HCT116 (cell line): ENCODE data around the gene PPP2R2D. TPM values are rescaled to one million over a fixed set of nuclear protein-coding genes. Genes with fewer than 3 reads are reported as not detected.

ENCODE experiments used
- ATAC-seq: fragments of 200-7000 bp; cut with Tn5 transposase; 2 replicates; pipeline ENCODE4 v1.9.1; 2020; ENCODE audit warnings: mild to moderate bottlenecking, moderate library complexity
- BruUV-seq: library from RNA; stranded (reverse); fragments of 400-500 nt; replicated peaks from 2 replicates; lab custom pipeline; 2021; lab: Mats Ljungman, UMichigan
- CTCF ChIA-PET: fragments of 300-600 bp; sonication (Branson Sonifier 250); formaldehyde crosslinking; loops from one replicate; lab custom pipeline; 2021; ENCODE audit warnings: antibody characterized with exemption; lab: Charles Lee
- POLR2A ChIA-PET: fragments of 300-600, 350-600 bp; sonication (Branson Sonifier 250); formaldehyde crosslinking; loops from one replicate; lab custom pipeline; 2021; ENCODE audit warnings: antibody characterized with exemption; lab: Charles Lee
- RAD21 ChIA-PET, 2 experiments: fragments of 300-600 bp; sonication (Branson Sonifier 250); formaldehyde crosslinking; loops; one replicate each; lab custom pipeline; 2023; ENCODE audit warnings: low total read pairs in 2 of 2; ENCODE audit not compliant: uncharacterized antibody in 2 of 2, unreplicated experiment in 2 of 2, low non-redundant PET in 1 of 2; lab: Charles Lee
- DNase-seq: peaks from one replicate; pipeline ENCODE4 v3.0.0-alpha.2; 2010; ENCODE audit warnings: low read depth, low spot score
- H2AFZ ChIP-seq: fragments of 200-600 bp; shearing (Covaris generic), sonication (generic); 2 replicates; pipeline ENCODE4 v1.6.1; 2017; ENCODE audit warnings: low read depth, mixed run types, mixed read lengths, antibody characterized with exemption, low read length; ENCODE audit not compliant: poor library complexity, severe bottlenecking
- H3K27ac ChIP-seq: 2 replicates; pipeline ENCODE4 v1.5.1; 2012; ENCODE audit warnings: low read depth, low read length
- H3K27me3 ChIP-seq: fragments of 200-600 bp; sonication (generic); 2 replicates; pipeline ENCODE4 v1.6.1; 2016; ENCODE audit warnings: mixed run types, low read length, mixed read lengths; ENCODE audit not compliant: insufficient read depth
- H3K36me3 ChIP-seq, 2 experiments: fragments of 200-500 bp in 1 of 2; fragments of 200-600 bp in 1 of 2; sonication (Bioruptor generic) in 1 of 2; sonication (generic) in 1 of 2; 2 replicates each; pipeline versions ENCODE4 v1.5.1 to v1.6.1; 2014 to 2016; ENCODE audit warnings: low read length in 2 of 2, inconsistent platforms in 1 of 2, mixed read lengths in 1 of 2, mixed run types in 1 of 2; ENCODE audit not compliant: insufficient read depth in 2 of 2, control insufficient read depth in 1 of 2
- H3K4me1 ChIP-seq, 2 experiments: fragments of 200-600 bp in 1 of 2; sonication (generic) in 1 of 2; 2 replicates each; pipeline versions ENCODE4 v1.5.1 to v1.6.1; 2012 to 2017; ENCODE audit warnings: low read length in 2 of 2, inconsistent platforms in 1 of 2, mild to moderate bottlenecking in 1 of 2, mixed read lengths in 1 of 2, mixed run types in 1 of 2, moderate library complexity in 1 of 2; ENCODE audit not compliant: insufficient read depth in 2 of 2, control insufficient read depth in 1 of 2
- H3K4me2 ChIP-seq: fragments of 200-600 bp; sonication (generic); 2 replicates; pipeline ENCODE4 v1.6.1; 2017; ENCODE audit warnings: mixed run types, low read length, mixed read lengths
- H3K4me3 ChIP-seq, 2 experiments: fragments of 200-600 bp in 1 of 2; sonication (generic) in 1 of 2; replicated peaks in 1 of 2; 2 replicates each; pipeline ENCODE4 v1.5.1; 2011 to 2016; ENCODE audit warnings: low read length in 2 of 2, control low read depth in 1 of 2, low read depth in 1 of 2, mild to moderate bottlenecking in 1 of 2, mixed read lengths in 1 of 2, mixed run types in 1 of 2
- H3K79me2 ChIP-seq: fragments of 200-600 bp; sonication (generic); 2 replicates; pipeline ENCODE4 v1.6.1; 2017; ENCODE audit warnings: mild to moderate bottlenecking, mixed run types, low read length, moderate library complexity, mixed read lengths; ENCODE audit not compliant: insufficient read depth
- H3K9ac ChIP-seq: fragments of 200-600 bp; sonication (generic); 2 replicates; pipeline ENCODE4 v1.6.1; 2016; ENCODE audit warnings: low read length, mixed read lengths
- H3K9me2 ChIP-seq: fragments of 200-600 bp; sonication (generic), shearing (Covaris generic); 2 replicates; pipeline ENCODE4 v1.6.1; 2017; ENCODE audit warnings: mixed run types, mild to moderate bottlenecking, moderate library complexity; ENCODE audit not compliant: insufficient read depth
- H3K9me3 ChIP-seq, 2 experiments: fragments of 200-500 bp in 1 of 2; fragments of 200-600 bp in 1 of 2; sonication (Bioruptor generic) in 1 of 2; sonication (generic) in 1 of 2; 2 replicates each; pipeline ENCODE4 v1.6.1; 2014 to 2017; ENCODE audit warnings: low read length in 2 of 2, mixed read lengths in 2 of 2, inconsistent platforms in 1 of 2, low read depth in 1 of 2, mild to moderate bottlenecking in 1 of 2, mixed run types in 1 of 2, moderate library complexity in 1 of 2; ENCODE audit not compliant: control insufficient read depth in 1 of 2, insufficient read depth in 1 of 2
- H4K20me1 ChIP-seq: fragments of 200-600 bp; sonication (generic), shearing (Covaris generic); 2 replicates; pipeline ENCODE4 v1.6.1; 2017; ENCODE audit warnings: mixed run types, mild to moderate bottlenecking, moderate library complexity; ENCODE audit not compliant: insufficient read depth
- CBX3 ChIP-seq: IDR thresholded peaks from 2 replicates; pipeline ENCODE4 v1.6.1; 2012; ENCODE audit warnings: low read depth
- EGR1 ChIP-seq: IDR thresholded peaks from 2 replicates; pipeline ENCODE4 v1.6.1; 2012; ENCODE audit warnings: low read depth
- EZH2phosphoT487 ChIP-seq: fragments of 200-600 bp; IDR thresholded peaks from 2 replicates; pipeline ENCODE4 v1.6.1; 2018; ENCODE audit warnings: antibody characterized with exemption, borderline replicate concordance
- FOSL1 ChIP-seq: IDR thresholded peaks from 2 replicates; pipeline ENCODE4 v1.6.1; 2012; ENCODE audit warnings: low read depth
- JUND ChIP-seq: IDR thresholded peaks from 2 replicates; pipeline ENCODE4 v1.6.1; 2012
- RAD21 ChIP-seq: IDR thresholded peaks from 2 replicates; pipeline ENCODE4 v1.6.1; 2012; ENCODE audit warnings: low read depth, mild to moderate bottlenecking
- SRF ChIP-seq: IDR thresholded peaks from 2 replicates; pipeline ENCODE4 v1.6.1; 2012; ENCODE audit warnings: low read depth
- TCF7L2 ChIP-seq: IDR thresholded peaks from 2 replicates; pipeline ENCODE4 v1.7.0; 2011; ENCODE audit warnings: borderline replicate concordance, inconsistent platforms; ENCODE audit not compliant: insufficient read depth, insufficient read length; ENCODE audit errors: extremely low read depth
- ZBTB33 ChIP-seq: IDR thresholded peaks from 2 replicates; pipeline ENCODE4 v1.6.1; 2011; ENCODE audit warnings: mild to moderate bottlenecking, low read length, moderate library complexity; ENCODE audit not compliant: insufficient replicate concordance; ENCODE audit errors: extremely low read depth
- ZNF274 ChIP-seq: fragments of 200-500 bp; sonication (Bioruptor generic); IDR thresholded peaks from 2 replicates; pipeline ENCODE4 v1.6.1; 2014; ENCODE audit warnings: mild to moderate bottlenecking, low read depth, low read length, inconsistent platforms
- intact Hi-C: fragments of 100-400 bp; cut with micrococcal nuclease; formaldehyde crosslinking; loops from 2 replicates; pipeline ENCODE4 v1.10.0; 2022
- total RNA-seq: library from RNA; stranded (reverse); gene quantifications from one replicate; pipeline ENCODE4 v1.2.1, GENCODE V29; 2021; ENCODE audit not compliant: unreplicated experiment

PPP2R2D gene
- total RNA-seq, 1 experiment from 2014 or later: 18.1 TPM

- CTCF ChIA-PET: no interaction called here
- POLR2A ChIA-PET: no interaction called here
- intact Hi-C loops: no loop called here
Observed at GRCh38 chr10:131998050-131998844, 97.4 kb downstream of the PPP2R2D start.

More at GRCh38 chr10:131998050-131998844, 97.4 kb downstream of the PPP2R2D start:
- Histone ChIP-seq H3K79me2 (no peaks in the 10 kb centered on the region), H3K27me3 (no peaks in the 10 kb centered on the region), H3K4me3 (no peak overlapping the region), H3K36me3 (no peaks in the 10 kb centered on the region), H3K9me3 (no peaks in the 10 kb centered on the region), H3K27ac (no peak overlapping the region), H3K4me1 (no peaks in the 10 kb centered on the region), H3K4me2 (no peak overlapping the region), H3K9me2 (no peaks in the 10 kb centered on the region), H2AFZ (no peak overlapping the region), H3K9ac (no peak overlapping the region), H4K20me1 (no peaks in the 10 kb centered on the region)
- no TSS peak for BruUV-seq
- DNase-seq (no peak), ATAC-seq (no peak)
- RAD21 ChIA-PET: no interaction called here
- TF ChIP-seq CBX3: no peak
- no peak for TF ChIP-seq ZNF274
- TF ChIP-seq SRF: no peak
- no peak for TF ChIP-seq EGR1
- TF ChIP-seq RAD21: no peak
- no peak for TF ChIP-seq TCF7L2
- TF ChIP-seq FOSL1: no peak
- no peak for TF ChIP-seq ZBTB33
- TF ChIP-seq EZH2phosphoT487: no peak
- TF ChIP-seq JUND: no peak
